ENCODE results near the gene SMCO4. TPM values are rescaled to one million over a fixed set of nuclear protein-coding genes. Genes with fewer than 3 reads are reported as not detected.
A peak's percentile ranks its signal among the peaks of the same experiment; 100 is the strongest.

Gene SMCO4
- total RNA-seq, 6 experiments from 2014 or later = 43.5 to 106 (median 51.8) TPM

DNA sequence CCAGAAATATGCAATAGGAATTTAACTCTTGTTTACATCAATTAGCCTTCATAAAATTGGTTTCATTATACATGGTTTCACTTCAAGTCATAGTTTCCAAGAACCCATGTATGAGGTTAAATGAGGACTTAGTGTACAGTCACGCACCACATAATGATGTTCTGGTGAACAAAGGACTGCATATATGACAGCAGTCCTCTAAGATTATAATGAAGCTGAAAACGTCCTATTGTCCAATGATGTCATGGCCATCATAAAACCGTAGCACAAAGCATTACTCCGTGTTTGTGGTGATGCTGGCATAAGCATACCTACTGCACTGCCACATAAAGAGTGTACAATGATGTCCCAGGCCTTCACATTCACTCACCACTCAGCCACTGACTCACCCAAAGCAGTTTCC lies 31.1 kb downstream of the SMCO4 start:
- no peak for TF ChIP-seq POLR2A (IDR thresholded peaks at IDR 0.05)
- 72% methylated on average over 2 of the region's 4 CpGs for WGBS (ENCODE audit: insufficient coverage, low coverage, low lambda C conversion rate, missing lambda C conversion rate)
- intact Hi-C loops (cut with DNase I) = no loop called here
- no peak for DNase-seq
- Histone ChIP-seq H3K4me3 (no peak overlapping the region), H3K4me1 (peaks cover 0 to 15% (median 6%) of the 10 kb centered on the region in 4 donors), H3K27me3 (no peaks in the 10 kb centered on the region), H3K9me3 (no peaks in the 10 kb centered on the region), H3K36me3 (no peaks in the 10 kb centered on the region), H3K27ac (no peak overlapping the region)
- ATAC-seq = no peak

DNA sequence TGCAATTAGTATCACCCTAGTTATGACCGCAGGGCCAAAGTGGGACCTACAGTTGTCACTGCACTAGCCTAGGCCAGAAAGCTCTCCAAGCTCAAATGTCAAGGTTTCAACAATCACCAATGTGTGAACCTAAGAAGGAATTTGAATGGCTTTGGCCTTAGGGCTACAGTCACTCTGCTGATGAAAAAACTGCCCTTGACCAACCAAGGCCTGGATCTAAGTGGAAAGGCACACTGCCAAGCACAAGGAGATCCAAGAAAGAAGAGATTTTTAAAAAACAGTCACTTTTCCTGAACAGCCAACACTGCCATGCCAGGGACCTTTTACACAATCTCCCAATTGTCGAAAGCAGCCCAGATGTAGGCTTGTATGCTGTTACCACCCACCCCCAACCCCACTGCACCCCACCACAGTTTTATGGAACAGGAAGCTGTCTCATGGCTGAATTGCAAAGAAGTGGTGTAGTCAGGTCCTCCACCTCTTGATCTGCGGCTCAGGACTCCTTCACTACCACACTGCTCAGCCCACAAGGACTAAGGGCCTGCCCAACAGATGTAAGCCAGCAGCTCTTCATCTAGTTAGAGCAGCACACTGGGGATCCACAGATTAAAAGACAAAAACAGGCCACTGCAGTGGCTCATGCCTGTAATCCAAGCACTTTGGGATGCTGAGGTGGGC lies 32.9 kb downstream of the SMCO4 start:
- Histone ChIP-seq H3K4me3 (no peak overlapping the region), H3K27ac (no peak overlapping the region), H3K36me3 (no peaks in the 10 kb centered on the region), H3K27me3 (no peaks in the 10 kb centered on the region), H3K4me1 (peaks cover 0 to 21% (median 8%) of the 10 kb centered on the region in 4 donors), H3K9me3 (no peaks in the 10 kb centered on the region)
- no peak for TF ChIP-seq POLR2A (IDR thresholded peaks at IDR 0.05)
- WGBS (ENCODE audit: insufficient coverage, low coverage, low lambda C conversion rate, missing lambda C conversion rate) = 72% methylated on average over 2 of the region's 3 CpGs
- no peak for ATAC-seq
- intact Hi-C loops (cut with DNase I) = no loop called here
- no peak for DNase-seq

DNA sequence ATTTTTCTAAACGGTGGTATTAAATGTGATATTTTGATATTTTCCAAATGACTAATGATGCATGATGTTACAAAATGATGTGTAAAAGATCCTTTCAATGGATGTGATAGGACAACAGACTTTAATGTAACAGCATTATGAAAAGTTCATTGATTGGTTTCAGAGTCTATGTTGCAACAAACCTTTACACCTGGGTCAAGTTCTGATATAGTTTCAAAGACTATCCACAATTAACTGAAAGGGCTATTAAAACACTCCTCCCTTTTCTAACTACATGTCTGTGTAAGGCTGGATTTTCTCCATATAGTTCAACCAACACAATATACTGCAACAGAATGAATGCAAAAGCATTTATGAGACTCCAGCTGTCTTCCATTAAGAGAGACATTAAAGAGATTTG lies 35.7 kb downstream of the SMCO4 start:
- DNase-seq (no peak), ATAC-seq (peak in 3 of 4 donors; percentile 47 to 53 (median 51))
- peaks cover 0 to 43% (median 20%) of the 10 kb centered on the region in 4 donors for H3K4me1 ChIP-seq
- no peaks in the 10 kb centered on the region for H3K27me3 ChIP-seq
- TF ChIP-seq, protein P1, sequence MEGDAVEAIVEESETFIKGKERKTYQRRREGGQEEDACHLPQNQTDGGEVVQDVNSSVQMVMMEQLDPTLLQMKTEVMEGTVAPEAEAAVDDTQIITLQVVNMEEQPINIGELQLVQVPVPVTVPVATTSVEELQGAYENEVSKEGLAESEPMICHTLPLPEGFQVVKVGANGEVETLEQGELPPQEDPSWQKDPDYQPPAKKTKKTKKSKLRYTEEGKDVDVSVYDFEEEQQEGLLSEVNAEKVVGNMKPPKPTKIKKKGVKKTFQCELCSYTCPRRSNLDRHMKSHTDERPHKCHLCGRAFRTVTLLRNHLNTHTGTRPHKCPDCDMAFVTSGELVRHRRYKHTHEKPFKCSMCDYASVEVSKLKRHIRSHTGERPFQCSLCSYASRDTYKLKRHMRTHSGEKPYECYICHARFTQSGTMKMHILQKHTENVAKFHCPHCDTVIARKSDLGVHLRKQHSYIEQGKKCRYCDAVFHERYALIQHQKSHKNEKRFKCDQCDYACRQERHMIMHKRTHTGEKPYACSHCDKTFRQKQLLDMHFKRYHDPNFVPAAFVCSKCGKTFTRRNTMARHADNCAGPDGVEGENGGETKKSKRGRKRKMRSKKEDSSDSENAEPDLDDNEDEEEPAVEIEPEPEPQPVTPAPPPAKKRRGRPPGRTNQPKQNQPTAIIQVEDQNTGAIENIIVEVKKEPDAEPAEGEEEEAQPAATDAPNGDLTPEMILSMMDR (IDR thresholded peaks at IDR 0.05) = no peak
- TF ChIP-seq POLR2A (IDR thresholded peaks at IDR 0.05) = no peak
- intact Hi-C loops (cut with DNase I) = no loop called here
- H3K4me3 ChIP-seq = no peak overlapping the region
- H3K36me3 ChIP-seq = no peaks in the 10 kb centered on the region
- 41% methylated on average over 1 of the region's 1 CpG for WGBS (ENCODE audit: insufficient coverage, low coverage, low lambda C conversion rate, missing lambda C conversion rate)
- H3K27ac ChIP-seq = no peak overlapping the region
- H3K9me3 ChIP-seq = no peaks in the 10 kb centered on the region

- no peak overlapping the region for H3K27ac ChIP-seq
- H3K4me1 ChIP-seq = peaks cover 0 to 61% (median 28%) of the 10 kb centered on the region in 4 donors
- ATAC-seq (no peak), DNase-seq (no peak)
- H3K27me3 ChIP-seq = no peaks in the 10 kb centered on the region
- intact Hi-C loops (cut with DNase I) = no loop called here
- H3K4me3 ChIP-seq = no peak overlapping the region
- no peaks in the 10 kb centered on the region for H3K36me3 ChIP-seq
- no peaks in the 10 kb centered on the region for H3K9me3 ChIP-seq
- 81% methylated on average over 3 of the region's 3 CpGs for WGBS (ENCODE audit: insufficient coverage, low coverage, low lambda C conversion rate, missing lambda C conversion rate)
- TF ChIP-seq, protein P1 (IDR thresholded peaks at IDR 0.05) = no peak
- no peak for TF ChIP-seq POLR2A (IDR thresholded peaks at IDR 0.05)
Observed at GRCh38 chr11:93505703-93506102, 37.5 kb downstream of the SMCO4 start.

DNA sequence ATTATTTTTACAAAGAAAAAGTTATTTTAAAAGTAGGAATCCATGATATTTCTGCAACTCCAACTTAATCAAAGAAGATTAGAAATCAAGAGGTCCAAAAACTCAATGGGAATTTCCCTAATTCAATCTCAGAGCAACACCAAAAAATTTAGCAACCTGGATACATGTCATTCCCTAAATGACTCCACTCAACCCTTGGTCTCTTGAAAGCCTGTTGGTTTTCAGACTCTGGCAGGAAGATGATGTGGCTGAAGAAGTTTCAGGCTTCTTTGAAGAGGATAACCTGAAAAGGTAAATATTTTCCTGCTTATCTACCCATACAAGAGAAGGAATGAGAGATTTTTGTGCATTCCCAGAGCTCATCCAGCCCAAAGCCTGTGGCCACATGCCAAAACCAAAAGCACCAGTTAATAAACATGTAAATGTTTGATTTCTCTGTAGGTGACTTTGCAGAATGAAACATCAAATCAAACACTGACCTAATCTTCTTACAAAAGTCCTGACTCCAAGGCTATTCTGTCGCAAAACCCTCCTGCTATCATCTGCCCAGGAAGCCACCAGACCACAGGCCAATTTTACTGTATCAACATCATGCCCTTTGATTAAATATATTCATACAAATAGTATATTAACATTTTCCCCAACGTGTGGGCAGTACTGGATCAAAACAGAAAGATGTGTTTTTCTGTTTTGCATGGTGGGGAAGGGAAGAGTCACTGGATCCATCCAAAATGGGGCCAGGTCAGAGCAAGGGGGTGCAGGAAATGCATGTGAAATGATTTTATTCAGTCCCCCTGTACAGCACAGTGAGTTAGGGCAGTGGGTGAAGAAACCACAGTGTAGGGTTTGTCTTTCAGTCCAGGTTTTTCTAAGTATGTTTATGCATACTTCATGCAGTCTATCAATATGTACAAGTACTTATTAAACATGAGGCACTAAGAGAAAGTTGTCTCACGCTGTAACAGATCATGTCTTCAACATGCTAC lies 38.8 kb downstream of the SMCO4 start:
- 26% methylated on average over 3 of the region's 3 CpGs for WGBS (ENCODE audit: insufficient coverage, low coverage, low lambda C conversion rate, missing lambda C conversion rate)
- peak; percentile 58 to 81 (median 74) for ATAC-seq
- peak in 1 of 3 donors; percentile 54 for DNase-seq
- TF ChIP-seq, protein P1 (IDR thresholded peaks at IDR 0.05) = no peak
- no peak for TF ChIP-seq POLR2A (IDR thresholded peaks at IDR 0.05)
- intact Hi-C loops (cut with DNase I) = no loop called here
- Histone ChIP-seq H3K4me3 (no peak overlapping the region), H3K4me1 (peaks cover 0 to 65% (median 28%) of the 10 kb centered on the region in 4 donors), H3K9me3 (no peaks in the 10 kb centered on the region), H3K27me3 (no peaks in the 10 kb centered on the region), H3K27ac (peak overlapping the region; percentile 3 to 51 (median 18)), H3K36me3 (no peaks in the 10 kb centered on the region)
